PC-3 (cell line): ENCODE data around the gene ST3GAL4. TPM values are rescaled to one million over a fixed set of nuclear protein-coding genes. Genes with fewer than 3 reads are reported as not detected.

Source experiments
- ATAC-seq: fragments of 200-7000 bp; cut with Tn5 transposase; 2 replicates; pipeline ENCODE4 v1.9.1; 2020; ENCODE audit warnings: mild to moderate bottlenecking, moderate library complexity
- BruUV-seq: library from RNA; stranded (reverse); fragments of 400-500 nt; replicated peaks from 2 replicates; lab custom pipeline; 2021; lab: Mats Ljungman, UMichigan
- CTCF ChIA-PET: fragments of 300-600 bp; sonication (Branson Sonifier 250); formaldehyde crosslinking; loops from one replicate; lab custom pipeline; 2022; ENCODE audit warnings: antibody characterized with exemption; lab: Charles Lee
- POLR2A ChIA-PET: fragments of 300-600 bp; sonication (Branson Sonifier 250); formaldehyde crosslinking; loops from one replicate; lab custom pipeline; 2022; ENCODE audit warnings: antibody characterized with exemption; ENCODE audit not compliant: unreplicated experiment; lab: Charles Lee
- DNase-seq: peaks from one replicate; pipeline ENCODE4 v3.0.0-alpha.2; 2015
- H2AFZ ChIP-seq: fragments of 300-600 bp; sonication (generic); 2 replicates; pipeline ENCODE4 v1.6.0; 2016; ENCODE audit warnings: antibody characterized with exemption, low read length
- H3F3A ChIP-seq: fragments of 300-600 bp; sonication (generic); one replicate; pipeline ENCODE4 v1.6.0; 2017; ENCODE audit warnings: antibody characterized with exemption, low read length, control low read depth, mild to moderate bottlenecking; ENCODE audit not compliant: unreplicated experiment
- H3K27ac ChIP-seq: fragments of 300-600 bp; sonication (generic); 2 replicates; pipeline ENCODE4 v1.5.1; 2016; ENCODE audit warnings: mild to moderate bottlenecking, low read length
- H3K27me3 ChIP-seq: fragments of 300-600 bp; sonication (generic); 2 replicates; pipeline ENCODE4 v1.6.1; 2016; ENCODE audit warnings: low read length, mixed read lengths
- H3K36me3 ChIP-seq: fragments of 300-600 bp; sonication (generic); 2 replicates; pipeline ENCODE4 v1.6.1; 2016; ENCODE audit warnings: low read depth, mixed run types, low read length, mixed read lengths
- H3K4me1 ChIP-seq: fragments of 300-600 bp; sonication (generic); 2 replicates; pipeline ENCODE4 v1.5.1; 2016; ENCODE audit warnings: low read length; ENCODE audit not compliant: insufficient read depth
- H3K4me2 ChIP-seq: fragments of 300-600 bp; sonication (generic); 2 replicates; pipeline ENCODE4 v1.6.0; 2016; ENCODE audit warnings: low read length
- H3K4me3 ChIP-seq: fragments of 300-600 bp; sonication (generic); 2 replicates; pipeline ENCODE4 v1.5.1; 2016; ENCODE audit warnings: mild to moderate bottlenecking, low read length, mixed read lengths
- H3K79me2 ChIP-seq: fragments of 300-600 bp; sonication (generic); 2 replicates; pipeline ENCODE4 v1.6.1; 2017; ENCODE audit warnings: low read length, mixed read lengths
- H3K9ac ChIP-seq: fragments of 300-600 bp; sonication (generic); 2 replicates; pipeline ENCODE4 v1.6.0; 2016; ENCODE audit warnings: mild to moderate bottlenecking, low read length
- H3K9me2 ChIP-seq: fragments of 300-600 bp; sonication (generic); replicated peaks from 2 replicates; pipeline ENCODE4 v1.6.1; 2016; ENCODE audit warnings: mixed run types, low read length, mixed read lengths
- H3K9me3 ChIP-seq: fragments of 300-600 bp; sonication (generic); 2 replicates; pipeline ENCODE4 v1.6.1; 2016; ENCODE audit warnings: low read length, mixed read lengths
- H4K20me1 ChIP-seq: fragments of 300-600 bp; sonication (generic); 2 replicates; pipeline ENCODE4 v1.6.1; 2016; ENCODE audit warnings: low read length, mixed read lengths
- CTCF ChIP-seq: fragments of 300-600 bp; sonication (generic); conservative IDR thresholded peaks from 2 replicates; pipeline ENCODE4 v1.5.1; 2017; ENCODE audit warnings: antibody characterized with exemption, low read depth, mild to moderate bottlenecking, low read length
- EZH2 ChIP-seq: fragments of 300-600 bp; sonication (generic); IDR thresholded peaks from one replicate; pipeline ENCODE4 v1.6.1; 2017; ENCODE audit warnings: antibody characterized with exemption, mild to moderate bottlenecking, low read length; ENCODE audit not compliant: unreplicated experiment
- EZH2phosphoT487 ChIP-seq: fragments of 300-600 bp; sonication (generic); IDR thresholded peaks from 2 replicates; pipeline ENCODE4 v1.6.1; 2018; ENCODE audit warnings: mild to moderate bottlenecking, antibody characterized with exemption, low read length, borderline replicate concordance
- intact Hi-C: fragments of 100-400 bp; cut with micrococcal nuclease; formaldehyde crosslinking; loops from 2 replicates; pipeline ENCODE4 v1.9.0; 2023
- total RNA-seq: library from RNA; depleted of rRNA; stranded (reverse); fragments of >200 nt; gene quantifications from 2 replicates; pipeline ENCODE4 v1.2.3, GENCODE V29; 2014

Gene ST3GAL4
- total RNA-seq, 1 experiment from 2014 or later: 126 TPM

DNA sequence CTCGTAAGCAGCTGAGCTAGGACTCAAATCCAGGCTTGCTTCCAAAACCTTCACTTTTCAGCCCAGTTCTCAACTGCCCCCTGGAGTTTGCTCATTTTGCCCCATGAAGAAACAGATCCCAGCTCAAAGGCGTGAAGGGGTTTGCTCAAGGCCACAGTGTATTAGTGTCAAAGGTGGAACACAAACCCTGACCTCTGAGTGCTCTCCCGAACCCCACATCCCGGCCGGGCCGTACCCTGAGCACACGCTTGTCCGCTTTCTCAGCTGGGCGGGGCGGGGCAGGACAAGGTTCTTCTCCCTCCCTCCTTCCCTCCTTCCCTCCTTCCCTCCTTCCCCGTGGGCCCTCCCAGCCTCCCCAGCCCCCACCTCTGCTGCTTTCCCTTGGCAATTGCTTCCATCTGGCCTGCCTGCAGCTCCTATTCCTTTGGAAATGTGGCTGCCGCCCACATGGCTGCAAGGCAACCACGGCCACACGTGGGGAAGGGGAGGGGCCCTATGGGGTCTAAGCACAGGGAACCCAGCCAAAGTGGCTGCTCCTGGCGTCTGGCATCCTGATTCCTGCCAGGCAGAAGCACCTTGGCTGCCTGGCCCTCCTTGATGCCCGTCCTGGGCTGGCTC is 4.1 kb downstream of the ST3GAL4 start:
- Histone ChIP-seq H3K4me2 (no peak overlapping the region), H3K9ac (no peak overlapping the region), H2AFZ (no peak overlapping the region), H3K27ac (no peak overlapping the region), H3F3A (no peaks in the 10 kb centered on the region), H3K4me1 (peaks cover 42% of the 10 kb centered on the region), H3K9me3 (no peaks in the 10 kb centered on the region), H3K9me2 (no peaks in the 10 kb centered on the region), H3K36me3 (peaks cover 4% of the 10 kb centered on the region; the same call in 1 of the 2 replicates), H3K27me3 (no peaks in the 10 kb centered on the region), H3K4me3 (no peak overlapping the region), H3K79me2 (peaks cover 87% of the 10 kb centered on the region), H4K20me1 (0 out of 2 replicates have a peak, but pooled peaks cover 3% of the 10 kb centered on the region)
- ChIA-PET CTCF (interaction anchor here (0.5 kb wide), 1 partner anchor 47 kb away, joined by 3 read pairs; no protein-coding TSS in a partner anchor), POLR2A (no interaction called here)
- no TSS peak for BruUV-seq
- intact Hi-C loops: no loop called here
- DNase-seq (no peak), ATAC-seq (no peak)
- TF ChIP-seq EZH2: no peak
- TF ChIP-seq EZH2phosphoT487: no peak

- no peaks in the 10 kb centered on the region for H3K27me3 ChIP-seq
- H3K4me3 ChIP-seq: no peak overlapping the region
- CTCF ChIA-PET: no interaction called here
- H3K9me3 ChIP-seq: no peaks in the 10 kb centered on the region
- H3K27ac ChIP-seq: no peak overlapping the region
- H3K4me2 ChIP-seq: no peak overlapping the region
- BruUV-seq: no TSS peak
- no peak for DNase-seq
- 0 out of 2 replicates have a peak, but pooled peaks cover 3% of the 10 kb centered on the region for H4K20me1 ChIP-seq
- ATAC-seq: no peak
- H3K9ac ChIP-seq: no peak overlapping the region
- H3K9me2 ChIP-seq: no peaks in the 10 kb centered on the region
- POLR2A ChIA-PET: interaction anchor here (0.7 kb wide), 1 partner anchor 120 kb away, joined by 3 read pairs; no protein-coding TSS in a partner anchor
- intact Hi-C loops: no loop called here
- H2AFZ ChIP-seq: no peak overlapping the region
- peaks cover 37% of the 10 kb centered on the region for H3K4me1 ChIP-seq
- peaks cover 82% of the 10 kb centered on the region for H3K79me2 ChIP-seq
- H3F3A ChIP-seq: no peaks in the 10 kb centered on the region
- peaks cover 4% of the 10 kb centered on the region; the same call in 1 of the 2 replicates for H3K36me3 ChIP-seq
- TF ChIP-seq CTCF (no peak), EZH2 (no peak), EZH2phosphoT487 (no peak)
Observed at GRCh38 chr11:126360049-126360446, 4.6 kb downstream of the ST3GAL4 start.

- no peak overlapping the region for H3K4me3 ChIP-seq
- ATAC-seq: no peak
- no peaks in the 10 kb centered on the region for H3K27me3 ChIP-seq
- no peak overlapping the region for H2AFZ ChIP-seq
- H3K9ac ChIP-seq: no peak overlapping the region
- H3K9me2 ChIP-seq: no peaks in the 10 kb centered on the region
- no peak overlapping the region for H3K27ac ChIP-seq
- peaks cover 4% of the 10 kb centered on the region; the same call in 1 of the 2 replicates for H3K36me3 ChIP-seq
- no peaks in the 10 kb centered on the region for H3F3A ChIP-seq
- H3K79me2 ChIP-seq: peaks cover 82% of the 10 kb centered on the region
- no peaks in the 10 kb centered on the region for H3K9me3 ChIP-seq
- H4K20me1 ChIP-seq: 0 out of 2 replicates have a peak, but pooled peaks cover 3% of the 10 kb centered on the region
- no TSS peak for BruUV-seq
- no peak for DNase-seq
- TF ChIP-seq CTCF: no peak
- no peak for TF ChIP-seq EZH2phosphoT487
- no peak for TF ChIP-seq EZH2
- CTCF ChIA-PET: no interaction called here
- intact Hi-C loops: no loop called here
- POLR2A ChIA-PET: no interaction called here
- peaks cover 46% of the 10 kb centered on the region for H3K4me1 ChIP-seq
- no peak overlapping the region for H3K4me2 ChIP-seq
Observed at GRCh38 chr11:126361400-126361799, 5.9 kb downstream of the ST3GAL4 start.
